Stimulated activated CD8-positive, alpha-beta memory T cell treated with anti-CD3 and anti-CD28 coated beads, Interleukin-12 subunit alpha, Interleukin-12 subunit beta, amount 100 ng/mL, for 1 hour (primary cell): ENCODE data around the gene TRUB1.

Experiments used
- DNase-seq: peaks from one replicate; pipeline ENCODE4 v3.0.0-alpha.2; 2020; ENCODE audit warnings: low read depth

TRUB1 gene

DNA sequence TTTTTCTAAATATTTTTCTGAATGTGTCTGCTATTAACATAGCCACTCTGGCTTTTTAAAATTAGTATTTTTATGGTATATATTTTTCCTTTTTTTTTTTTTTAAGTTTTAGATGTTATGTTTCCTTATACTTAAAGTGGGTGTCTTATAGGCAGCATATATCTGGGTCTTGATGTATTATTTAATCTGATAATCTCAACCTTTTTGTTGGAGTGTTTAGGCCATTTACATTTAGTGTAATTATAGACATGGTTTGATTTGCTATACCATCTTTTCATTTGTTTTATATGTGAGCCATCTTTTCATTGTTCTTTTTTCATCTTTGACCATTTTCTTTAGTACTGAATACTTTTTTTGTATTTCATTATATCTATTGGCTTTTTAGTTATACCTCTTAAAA, 45.0 kb downstream of the TRUB1 start:
- no peak for DNase-seq

DNA sequence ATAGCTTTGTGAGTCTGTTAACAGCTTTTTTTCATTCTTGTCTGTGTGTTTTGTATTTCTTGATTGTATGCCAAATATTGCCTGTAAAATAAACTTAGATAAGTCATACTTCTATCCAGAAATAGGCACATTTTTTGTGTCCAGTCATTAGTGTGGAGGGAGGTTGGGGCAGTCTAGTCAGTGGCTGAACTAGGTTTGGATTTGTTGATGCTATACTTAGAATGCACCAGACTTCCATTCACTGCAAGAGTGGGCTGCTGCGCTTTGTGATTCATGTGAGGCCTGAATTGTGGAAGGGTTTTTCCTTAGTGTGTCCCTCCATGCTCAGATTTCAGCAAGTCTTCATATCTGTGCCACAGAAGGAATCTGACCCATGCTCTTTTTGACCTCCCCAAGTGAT, 50.0 kb downstream of the TRUB1 start:
- no peak for DNase-seq

DNA sequence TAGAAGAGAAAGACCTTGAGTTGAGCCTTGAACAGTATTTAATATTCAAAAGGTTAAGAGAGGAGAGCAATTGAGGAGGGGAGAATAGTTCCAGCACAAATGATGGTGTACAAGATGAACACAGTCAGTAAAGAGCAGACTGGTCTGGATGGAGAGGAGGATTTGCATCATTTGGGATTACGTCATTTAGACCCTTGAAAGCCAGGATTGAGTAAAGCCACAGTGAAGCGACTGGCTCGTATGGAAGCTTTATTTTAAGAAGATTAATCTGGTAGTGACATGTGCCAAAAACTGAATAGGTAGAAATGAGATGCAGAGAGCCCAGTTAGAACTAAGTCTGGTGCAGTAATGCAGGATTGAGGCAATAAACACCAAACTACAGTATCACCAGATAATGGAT, 52.6 kb downstream of the TRUB1 start:
- no peak for DNase-seq

DNA sequence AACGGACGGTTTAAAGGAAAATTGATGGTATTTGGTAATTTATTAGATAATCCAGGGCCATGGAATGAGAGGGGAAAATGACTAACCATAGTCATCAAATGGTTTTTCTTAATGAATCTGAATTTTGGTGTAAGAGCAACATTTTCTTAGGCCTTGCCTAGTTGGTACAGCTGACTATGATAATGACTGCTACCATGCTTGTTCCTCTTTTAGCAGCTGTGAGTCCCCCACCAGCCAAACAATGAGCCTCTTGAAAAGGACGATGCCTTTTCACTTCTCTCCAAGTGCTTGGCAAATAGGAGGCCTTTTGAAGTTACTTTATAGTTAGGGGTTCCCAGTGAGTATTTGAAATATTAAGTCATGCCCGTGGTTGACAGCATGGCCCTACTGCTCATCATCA, 53.0 kb downstream of the TRUB1 start:
- no peak for DNase-seq

DNA sequence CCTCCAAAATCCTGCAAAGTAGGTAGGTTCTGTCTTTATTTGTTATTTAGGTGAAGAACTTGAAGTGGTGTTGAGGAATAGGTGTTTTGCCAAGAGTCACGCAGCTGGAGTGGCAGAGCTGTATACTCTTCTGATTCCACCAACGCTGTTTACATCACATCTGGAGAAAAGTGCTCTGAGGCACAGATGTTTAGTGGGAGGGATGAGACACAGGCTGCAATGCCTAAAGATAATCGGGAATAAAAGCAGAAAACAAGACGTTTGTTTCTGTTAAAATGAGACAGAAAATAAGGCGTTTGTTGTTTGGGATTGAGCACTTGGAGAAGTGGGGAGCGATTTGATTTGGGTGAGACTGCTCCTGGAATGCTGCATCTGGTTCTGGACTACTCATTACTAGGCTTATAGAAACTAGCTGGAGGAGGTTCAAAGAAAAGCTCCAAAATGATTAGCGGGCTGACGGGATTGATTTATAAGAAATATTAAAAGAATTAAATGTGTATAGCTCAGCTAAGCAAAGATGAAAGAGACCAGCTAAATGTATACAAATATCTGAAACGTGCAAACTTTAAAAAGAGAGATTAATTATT, 54.3 kb downstream of the TRUB1 start:
- DNase-seq: no peak

DNA sequence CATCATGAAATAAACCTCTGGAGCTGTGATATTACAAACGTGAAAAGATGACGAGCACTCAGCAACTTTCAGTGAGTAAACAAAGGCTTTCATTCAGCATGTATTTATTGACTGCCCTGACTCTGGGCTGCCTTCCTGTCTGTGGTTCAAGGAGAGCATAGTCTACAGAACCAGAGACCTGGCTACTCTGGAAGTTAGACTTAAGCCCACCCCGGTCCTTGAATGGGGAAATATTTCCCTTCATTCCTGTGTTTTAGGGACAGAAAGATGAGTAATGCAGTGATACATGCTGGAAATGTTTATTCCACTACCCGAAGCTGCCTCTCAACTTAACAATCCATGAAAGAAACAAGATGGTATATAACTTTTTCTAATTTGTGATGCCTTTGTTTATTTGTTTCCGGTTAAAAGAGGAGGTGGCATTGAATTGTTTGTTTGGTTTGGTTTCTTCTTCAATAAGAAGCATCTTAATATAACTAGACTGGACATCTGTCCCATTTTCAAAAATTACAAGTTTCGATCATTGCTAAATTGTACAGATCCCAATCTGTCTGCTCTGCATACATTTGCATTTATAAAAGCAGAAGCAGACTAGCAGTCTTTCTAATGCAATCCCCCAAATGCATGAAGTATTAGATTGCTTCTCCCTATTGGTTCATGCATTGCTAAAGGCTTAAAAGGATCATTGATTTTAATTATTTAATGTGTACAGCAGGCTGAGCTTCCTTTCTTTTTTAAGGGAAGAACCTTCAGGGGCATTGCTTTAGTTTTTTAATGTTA, 57.7 kb downstream of the TRUB1 start:
- DNase-seq: no peak

DNA sequence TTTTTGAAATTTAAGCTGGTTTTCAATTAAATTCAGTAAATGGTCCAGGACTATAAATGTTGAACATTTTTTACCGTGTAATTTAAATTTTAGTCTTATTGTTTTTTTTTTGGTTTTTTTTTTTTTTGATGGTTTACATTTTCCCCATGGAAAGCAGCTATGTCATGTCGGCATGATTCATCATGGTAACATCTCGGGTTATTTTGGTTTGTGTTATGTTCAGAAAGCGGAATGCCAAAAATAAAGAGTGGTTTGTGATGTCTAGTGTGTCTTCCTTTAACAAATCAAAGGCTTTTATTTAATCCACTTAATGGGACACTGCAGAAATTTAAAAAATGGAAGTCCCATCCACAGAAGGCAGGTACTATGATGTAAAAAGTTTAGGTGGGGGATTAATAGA, 58.5 kb downstream of the TRUB1 start:
- no peak for DNase-seq

DNA sequence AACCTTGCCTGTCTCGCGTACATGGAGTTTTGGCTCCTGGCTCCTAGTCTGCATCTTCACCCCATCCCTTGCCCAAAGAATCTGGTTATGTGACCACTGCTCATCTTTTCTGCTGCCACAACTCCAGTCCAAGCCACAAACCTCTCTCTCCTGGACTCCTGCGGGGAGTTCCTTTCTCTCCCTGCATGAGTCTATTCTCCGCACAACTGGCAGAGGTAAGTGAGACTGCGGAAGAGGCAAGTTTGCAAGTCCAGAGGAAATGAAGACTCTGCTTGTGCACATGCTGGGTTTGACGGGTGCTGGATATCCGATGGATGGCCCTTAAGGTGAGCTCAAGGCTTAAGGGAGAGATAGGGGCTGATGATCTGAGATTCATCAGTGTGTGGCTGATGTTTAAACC, 61.0 kb downstream of the TRUB1 start:
- DNase-seq: no peak

DNA sequence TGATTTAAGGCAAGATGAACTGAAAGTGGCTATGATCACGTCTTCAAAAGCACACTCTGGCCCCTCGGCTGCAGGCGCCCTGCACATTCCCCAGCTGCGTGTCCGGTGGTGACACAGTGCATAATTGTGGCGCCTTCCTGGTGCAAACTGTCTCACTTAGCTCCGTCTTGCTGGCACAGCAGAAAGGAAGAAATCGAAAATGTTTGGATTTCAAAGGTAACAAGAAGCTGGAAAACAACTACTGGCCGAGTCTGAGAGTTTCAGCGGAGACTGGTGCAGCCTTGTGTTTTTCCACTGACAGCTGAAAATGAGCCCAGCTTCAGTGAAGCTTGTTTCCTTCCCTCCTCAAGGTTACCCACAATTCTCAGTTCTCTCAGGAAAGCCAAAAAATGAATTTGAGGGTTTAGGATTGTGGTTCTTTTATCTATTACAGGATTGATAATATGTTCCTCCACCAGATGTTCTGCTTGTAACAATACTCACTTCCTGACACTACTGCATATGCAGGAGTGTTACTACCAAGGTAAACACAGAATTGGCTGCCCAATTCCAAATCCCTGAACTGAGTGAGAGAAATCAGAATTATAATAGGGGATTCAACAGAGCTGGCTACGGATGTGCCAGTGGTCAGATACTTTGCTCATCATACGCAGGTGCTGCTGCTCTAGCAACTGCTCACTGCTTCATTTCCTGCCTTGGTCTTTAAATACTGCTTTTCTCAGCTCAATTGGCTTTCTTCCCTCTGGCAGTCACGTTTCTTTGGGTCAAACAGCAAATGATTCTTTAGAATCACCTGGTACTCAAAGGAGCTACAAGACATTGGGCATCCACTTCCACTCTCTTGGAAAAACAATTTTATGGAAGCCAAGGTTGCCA, 63.7 kb downstream of the TRUB1 start:
- no peak for DNase-seq

DNA sequence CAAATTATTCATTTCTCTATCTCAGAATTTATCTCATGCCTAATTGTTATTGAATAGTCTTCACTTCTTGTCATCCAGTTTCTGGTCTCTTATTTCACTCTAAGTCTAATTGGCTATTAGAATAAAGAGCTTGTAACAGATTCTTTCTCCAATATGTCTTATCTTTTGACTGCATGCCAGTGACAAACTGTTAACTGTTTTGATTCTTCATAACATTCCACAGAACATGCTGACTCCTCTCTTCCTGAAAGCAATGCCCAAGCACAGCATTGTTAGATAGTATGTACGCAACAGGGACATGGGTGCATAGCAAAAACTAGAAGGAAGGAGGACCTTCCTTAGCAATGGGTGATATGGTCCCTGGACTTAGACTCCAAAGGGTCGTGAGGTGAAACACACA, 65.4 kb downstream of the TRUB1 start:
- DNase-seq: no peak

DNA sequence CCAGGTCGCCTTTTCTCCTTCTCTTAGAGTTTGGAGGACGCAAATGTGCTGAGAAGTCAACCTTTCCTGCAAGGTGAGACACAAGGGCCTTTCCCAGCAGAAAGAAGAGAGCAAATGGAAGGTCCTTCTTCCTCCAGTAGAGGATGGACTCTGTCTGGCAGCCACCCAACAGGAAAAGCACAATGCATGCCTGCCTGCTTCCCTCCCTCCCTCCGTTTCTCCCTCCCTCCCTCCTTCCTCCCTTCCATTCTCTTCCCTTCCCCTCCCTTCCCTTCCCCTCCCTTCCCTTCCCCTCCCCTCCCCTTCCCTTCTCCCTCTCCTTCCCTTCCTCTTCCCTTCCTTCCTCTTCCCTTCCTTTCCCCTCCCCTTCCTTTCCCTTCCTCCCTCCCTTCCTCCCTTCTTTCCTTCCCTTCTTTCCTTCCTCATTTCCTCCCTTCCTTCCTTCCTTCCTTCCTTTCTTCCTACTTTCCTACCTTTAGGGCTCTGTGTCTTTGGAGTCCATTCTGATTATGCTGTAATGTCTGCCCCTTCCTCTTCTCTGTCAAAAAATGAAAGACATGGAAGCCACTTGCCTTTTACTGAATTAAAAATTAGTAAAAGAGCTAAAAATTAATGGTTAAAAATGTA, 66.4 kb downstream of the TRUB1 start:
- no peak for DNase-seq

DNA sequence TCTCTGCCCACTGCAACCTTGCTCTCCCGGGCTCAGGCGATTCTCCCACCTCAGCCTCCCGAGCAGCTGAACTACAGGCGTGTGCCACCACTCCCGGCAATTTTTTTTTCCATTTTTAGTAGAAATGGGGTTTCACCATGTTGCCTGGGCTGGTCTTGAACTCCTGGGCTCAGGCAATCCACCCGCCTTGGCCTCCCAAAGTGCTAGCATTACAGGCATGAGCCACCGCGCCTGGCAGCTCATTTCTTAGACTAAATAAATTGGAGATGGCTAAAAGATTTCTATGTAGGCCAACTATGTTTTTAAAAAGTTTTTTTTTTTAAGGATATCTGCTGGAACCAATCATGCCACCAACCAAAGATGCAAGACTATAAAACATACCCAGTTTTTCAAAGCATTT, 67.8 kb downstream of the TRUB1 start:
- no peak for DNase-seq

DNA sequence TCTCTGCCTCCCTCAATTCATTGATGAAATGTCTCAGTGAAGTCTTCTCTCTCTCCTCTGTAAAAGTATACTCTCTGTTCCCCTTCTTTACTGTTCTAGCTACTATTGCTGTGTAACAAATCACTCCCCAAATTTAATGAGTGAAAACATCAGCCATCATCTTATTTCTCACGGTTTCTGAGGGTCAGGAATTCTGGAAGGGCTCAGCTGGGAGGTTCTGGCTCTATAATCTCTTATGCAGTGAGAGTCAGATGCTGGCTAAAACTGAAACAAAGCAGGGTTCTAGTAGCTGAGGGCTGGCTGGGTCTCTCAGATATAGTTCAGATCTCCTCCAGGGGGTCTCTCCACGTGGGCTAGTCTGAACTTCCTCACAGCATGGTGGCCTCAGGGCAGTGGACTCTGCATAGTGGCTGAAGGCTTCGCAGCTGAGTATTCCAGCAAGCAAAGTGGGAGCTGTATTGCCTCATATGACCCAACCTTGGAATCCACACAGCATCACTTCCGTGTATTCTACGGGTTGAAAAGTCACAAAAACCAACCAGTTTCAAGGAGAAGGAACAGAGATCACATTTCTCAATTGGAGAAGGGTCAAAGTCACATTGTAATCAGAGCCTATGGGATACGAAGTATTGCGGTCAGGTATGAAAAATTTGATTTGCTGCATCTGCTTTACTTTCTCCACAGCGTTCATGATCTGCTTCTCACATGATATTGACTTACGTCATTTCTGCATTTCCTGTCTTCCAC, 80.4 kb downstream of the TRUB1 start:
- no peak for DNase-seq

DNA sequence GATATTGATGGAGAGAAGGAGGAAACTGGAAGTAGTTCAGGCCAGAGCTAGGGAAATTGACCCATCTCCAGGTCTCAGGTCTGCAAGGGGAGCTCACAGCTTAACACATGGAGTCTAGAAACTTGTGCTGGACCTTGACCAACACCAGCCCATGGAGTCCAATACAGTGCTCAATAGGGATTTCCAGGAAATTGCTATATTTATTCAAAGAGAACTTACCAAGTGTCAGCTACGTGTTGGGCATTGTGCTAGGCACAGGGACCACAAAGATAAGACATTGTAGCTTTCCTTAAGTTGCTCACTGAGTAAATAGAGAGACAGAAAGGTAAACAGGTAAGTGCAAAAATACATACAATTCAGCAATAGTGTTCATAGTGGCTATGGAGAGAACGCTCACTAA, 82.5 kb downstream of the TRUB1 start:
- no peak for DNase-seq

DNA sequence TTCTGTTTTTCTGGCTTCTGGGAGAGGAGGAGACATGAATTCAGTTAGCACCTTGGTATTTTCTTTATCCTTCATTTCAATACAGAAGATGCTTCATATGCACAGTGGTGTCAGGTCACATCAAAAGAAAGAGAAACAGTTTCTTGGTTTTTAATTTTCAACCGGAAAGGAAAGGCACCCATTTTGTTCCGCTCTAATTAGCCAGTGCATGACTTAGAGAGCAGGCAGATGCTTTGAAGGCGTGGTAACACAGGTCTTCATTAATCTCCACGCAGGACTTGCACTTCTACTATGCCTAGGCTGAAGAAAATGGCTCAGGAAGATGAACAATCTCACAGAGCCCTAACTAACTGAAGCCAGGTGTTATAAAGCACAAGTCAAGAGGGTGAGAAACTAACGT, 84.7 kb downstream of the TRUB1 start:
- DNase-seq: no peak

DNA sequence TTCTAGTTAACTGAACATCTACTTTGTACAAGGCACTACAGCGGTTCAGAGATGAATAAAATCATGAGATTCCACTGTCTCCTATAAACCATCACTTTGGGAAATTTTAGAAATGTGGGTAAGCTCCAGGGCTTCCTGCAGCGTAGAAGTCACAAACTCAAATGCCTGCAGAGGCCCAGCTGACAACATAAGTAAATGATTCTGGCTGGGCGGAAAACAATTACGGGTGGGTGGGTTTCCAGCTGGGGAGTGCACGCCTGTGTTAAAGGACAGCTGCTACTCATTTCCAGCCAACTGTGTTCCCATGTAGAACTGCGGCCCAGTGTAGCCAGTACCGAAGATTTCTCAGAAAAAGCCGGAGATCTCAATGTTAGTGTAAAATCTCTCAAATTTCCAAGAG, 85.7 kb downstream of the TRUB1 start:
- DNase-seq: no peak

DNA sequence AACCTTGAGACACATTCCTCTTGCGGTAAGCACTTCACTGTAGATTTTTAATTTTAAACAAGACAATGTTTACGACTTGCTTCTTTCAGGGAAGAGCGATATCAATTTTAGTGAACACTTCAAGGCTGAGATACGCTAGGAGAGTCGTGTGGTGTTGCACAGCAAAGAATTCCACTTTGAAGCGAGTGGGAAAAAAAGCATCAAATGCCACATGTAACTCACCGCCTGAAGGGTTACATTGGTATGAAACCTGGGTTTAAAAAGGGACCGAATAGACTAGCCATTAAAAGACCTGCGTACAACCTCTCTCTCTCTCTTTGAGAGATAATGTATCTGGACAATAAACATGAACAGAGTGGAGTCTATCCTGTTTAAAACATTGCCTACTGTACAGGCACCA, 86.4 kb downstream of the TRUB1 start:
- no peak for DNase-seq

DNA sequence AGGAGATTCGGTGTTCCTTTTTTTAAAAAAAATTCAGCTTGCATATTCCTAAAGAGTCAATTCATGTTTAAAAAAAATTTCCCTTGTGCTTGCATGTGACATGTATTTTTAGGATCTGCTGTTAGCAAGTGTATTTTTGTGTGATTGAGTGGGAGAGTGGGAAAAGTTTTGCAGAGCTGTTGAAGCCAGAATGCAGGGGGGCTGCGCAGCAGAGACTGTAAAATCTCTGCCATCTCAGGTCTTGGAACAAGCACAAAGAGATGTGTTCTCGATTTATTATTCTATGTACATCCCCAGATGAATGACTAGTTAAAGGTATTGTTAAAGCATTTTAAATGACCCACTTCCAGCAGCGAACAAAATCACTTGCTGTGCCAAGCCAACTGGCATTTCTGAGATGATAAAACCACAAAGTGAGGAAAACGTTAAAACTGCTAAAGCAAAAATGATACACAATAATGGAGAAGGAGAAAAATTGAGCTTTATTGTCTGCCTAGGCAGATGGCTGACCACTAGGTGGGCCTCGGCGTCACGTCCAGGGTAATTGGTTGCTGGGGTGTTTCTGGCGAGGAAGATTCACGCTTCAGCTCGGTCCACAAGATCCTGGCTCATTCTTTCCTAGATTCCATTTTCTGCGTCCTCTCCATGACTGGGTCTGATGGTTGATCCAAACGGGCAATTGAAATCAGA, 88.2 kb downstream of the TRUB1 start:
- DNase-seq: no peak

DNA sequence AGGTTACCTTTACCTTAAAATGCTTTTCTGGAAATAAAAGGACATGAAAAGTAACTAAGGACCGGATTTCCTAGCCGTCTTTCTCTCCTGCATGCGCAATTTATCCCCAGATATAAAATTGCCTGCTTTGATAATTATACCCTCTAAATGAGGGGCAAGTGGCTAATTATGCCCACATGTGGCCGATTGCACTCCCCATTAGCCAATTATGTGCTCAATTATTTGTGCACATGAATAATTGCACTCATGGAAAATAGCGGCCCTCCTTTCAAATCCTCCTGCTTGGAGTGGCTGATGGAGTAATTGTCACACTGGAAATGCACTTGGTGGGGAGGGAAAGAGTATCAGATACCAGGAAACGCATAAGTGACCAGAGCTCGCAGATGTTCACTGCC, 88.7 kb downstream of the TRUB1 start:
- DNase-seq: no peak
